Stimulated activated CD8-positive, alpha-beta memory T cell treated with anti-CD3 and anti-CD28 coated beads, Interleukin-4, amount 100 ng/mL, for 1 hour (primary cell): ENCODE data around the gene CSNK2A3.
"Not testable (repeated sequence)": the region's sequence is repeated elsewhere in the genome, so short reads cannot be mapped to it uniquely, and the experiment has no call there.

Source experiments
- DNase-seq, 2 donors: peaks; one replicate each; pipeline ENCODE4 v3.0.0-alpha.2; 2020; ENCODE audit warnings: low read depth in 2 of 2, low spot score in 1 of 2

The CSNK2A3 gene

DNA sequence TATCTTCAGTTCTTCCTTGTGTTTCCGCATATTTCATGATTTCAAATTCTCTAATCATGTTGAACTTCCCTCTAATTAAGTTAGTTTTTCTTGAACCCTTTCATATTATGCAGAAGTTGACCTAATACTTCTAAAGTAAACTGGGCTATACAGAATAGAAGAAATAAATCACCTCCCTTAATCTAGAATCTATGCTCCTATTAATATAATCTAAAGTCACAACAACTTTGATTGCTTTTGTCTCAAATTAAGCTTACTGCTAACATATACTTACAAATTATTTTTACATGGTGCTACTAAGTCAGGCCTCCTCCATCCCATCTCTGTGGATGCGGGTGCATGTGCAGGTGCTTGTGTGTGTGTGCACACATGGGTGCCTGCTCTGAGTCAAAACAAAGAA lies 27.3 kb upstream of the CSNK2A3 start:
- DNase-seq: no peak

DNA sequence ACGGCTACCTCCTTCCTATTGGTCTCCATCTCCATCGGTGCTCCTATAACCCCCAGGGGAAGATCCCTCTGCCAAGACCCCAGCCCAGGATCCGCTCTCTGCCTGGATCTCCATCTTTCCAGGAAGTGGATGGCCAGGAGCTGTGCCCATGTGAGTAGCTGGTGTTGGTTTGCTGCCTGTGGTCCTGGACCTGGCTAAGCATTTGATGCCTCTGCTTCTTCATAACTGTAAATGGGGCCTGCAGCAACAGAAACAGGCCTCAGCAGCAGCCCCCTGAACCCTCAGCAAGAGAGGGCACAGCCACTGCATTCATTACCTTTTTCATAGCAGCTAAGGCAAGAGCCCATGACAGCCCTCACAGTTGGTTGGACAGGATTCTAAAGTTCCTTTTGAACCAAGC lies 26.6 kb upstream of the CSNK2A3 start:
- DNase-seq: no peak

DNA sequence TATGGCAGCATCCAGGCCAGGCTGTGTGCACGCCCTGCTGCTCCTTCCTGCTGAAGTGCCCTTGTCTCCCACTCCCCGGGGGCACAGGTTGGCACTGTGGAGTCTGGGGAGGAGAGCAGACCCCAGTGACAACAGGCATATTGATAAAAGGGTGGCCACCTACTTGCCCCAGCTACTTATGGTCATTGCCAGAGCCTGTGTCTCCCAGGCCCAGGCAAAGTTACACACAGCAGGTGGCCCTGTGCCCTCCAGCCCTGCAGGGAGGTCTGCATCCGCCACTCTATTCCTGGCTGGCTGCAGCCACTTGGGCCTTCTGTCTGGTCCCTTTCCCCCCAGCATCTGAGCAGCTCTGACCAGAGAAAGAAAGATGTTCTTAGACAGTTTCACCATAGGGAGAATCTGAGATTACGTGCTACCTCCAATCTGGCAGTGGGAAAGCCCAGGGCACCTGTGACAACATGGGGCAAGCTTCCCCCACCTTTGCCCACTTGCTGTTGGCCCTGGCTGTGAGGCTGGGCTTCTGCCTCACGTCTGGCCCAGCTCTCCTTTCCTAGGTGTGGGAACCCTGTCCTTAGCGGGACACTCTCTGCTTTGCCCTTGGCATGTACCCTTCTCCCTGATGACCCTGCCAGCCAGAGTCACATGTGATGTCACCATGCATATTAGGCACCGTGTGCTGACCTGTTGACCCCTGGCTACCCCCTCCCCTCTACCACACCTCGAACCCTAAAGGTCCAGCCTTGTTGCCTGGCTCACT lies 25.3 kb upstream of the CSNK2A3 start:
- no peak for DNase-seq

DNA sequence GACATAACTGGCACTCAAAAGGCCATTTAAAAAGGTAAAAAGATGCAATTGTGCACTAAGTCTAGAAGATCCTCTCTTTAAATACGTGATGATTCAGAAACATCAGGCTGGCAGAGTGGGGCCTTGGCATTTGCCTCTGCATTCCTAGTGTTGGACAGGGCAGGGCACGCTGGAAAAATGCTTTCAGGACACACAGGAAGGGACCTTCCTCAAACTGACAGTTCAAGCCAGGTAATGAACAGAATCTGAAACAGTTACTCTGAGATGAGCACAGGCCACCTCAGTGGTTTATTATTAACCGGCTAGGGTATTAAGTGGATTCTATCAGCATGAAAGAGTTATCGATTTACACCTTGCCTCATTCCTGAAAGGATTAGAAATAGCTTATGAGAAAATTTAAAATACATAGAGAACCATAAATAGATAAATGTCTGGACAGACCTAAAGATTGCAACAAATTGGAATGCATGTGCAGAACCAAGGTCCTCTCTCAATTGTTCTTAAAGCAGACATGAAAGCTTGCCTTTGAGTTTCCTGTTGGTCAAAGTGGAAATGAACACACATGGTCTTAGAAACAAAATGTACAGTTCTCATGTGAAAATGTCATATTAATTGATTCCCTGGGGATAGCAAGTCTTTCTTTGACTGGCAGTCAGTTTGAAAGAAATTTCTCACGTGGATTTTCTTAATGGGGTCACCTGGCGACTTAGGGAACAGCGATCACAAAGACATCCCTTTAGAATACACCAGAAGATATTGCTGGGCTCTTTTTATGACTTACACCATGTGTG lies 21.5 kb upstream of the CSNK2A3 start:
- DNase-seq: no peak

DNA sequence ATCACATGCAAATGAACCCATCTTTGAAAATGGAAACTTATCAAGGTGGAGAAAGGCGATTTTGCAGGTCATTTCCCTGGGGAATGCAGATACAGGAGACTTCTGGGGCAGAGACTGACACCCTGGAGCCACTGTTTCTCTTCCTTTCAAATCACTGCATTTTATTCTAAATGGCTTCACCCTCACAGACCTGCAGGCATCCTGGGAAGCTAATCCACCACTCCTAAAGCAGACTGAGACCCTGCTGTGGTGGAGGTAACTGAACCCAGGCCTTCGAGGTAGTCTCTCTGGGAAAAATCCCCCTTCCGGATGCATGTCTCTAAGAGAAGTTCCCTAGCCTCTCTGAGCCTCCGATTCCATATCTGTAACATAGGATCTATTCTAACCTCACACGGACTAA lies 20.9 kb upstream of the CSNK2A3 start:
- no peak for DNase-seq

DNA sequence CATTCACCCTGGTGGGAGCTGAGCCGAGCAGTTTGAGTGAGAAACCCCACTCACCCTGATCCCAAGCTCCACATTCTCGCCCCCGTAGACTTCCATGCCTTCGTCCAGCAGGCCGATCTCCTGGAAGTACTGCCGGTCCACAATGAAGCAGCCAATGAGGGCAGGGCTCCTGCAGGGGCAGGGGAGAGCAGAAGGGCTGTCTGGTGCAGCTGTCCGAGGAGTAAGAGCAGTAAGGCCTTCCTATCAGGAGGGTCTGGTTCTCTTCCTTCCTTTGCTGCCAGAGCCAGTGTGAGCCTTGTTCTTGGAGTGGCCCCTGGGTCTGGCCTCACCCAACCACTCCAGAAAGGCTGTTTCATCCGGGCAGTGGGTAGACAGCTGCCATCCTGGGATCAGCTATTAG lies 19.4 kb upstream of the CSNK2A3 start:
- no peak for DNase-seq

DNA sequence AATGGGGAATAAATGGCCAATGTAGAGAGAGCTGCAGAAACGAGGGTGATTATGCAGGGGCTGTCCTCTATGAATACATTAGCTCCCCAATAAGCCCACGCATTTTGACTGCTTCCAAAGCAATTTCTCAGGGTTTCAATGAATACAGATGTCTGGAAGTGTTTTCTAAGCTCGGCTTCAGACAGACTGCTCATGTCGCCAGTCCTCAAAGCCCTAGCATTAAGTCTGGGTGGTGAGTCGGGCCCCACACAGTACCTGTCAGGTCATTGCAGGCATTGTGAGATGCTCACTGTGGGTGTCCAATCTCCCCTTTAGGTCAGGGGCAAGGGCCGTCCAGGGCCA lies 17.9 kb upstream of the CSNK2A3 start:
- no peak for DNase-seq

DNA sequence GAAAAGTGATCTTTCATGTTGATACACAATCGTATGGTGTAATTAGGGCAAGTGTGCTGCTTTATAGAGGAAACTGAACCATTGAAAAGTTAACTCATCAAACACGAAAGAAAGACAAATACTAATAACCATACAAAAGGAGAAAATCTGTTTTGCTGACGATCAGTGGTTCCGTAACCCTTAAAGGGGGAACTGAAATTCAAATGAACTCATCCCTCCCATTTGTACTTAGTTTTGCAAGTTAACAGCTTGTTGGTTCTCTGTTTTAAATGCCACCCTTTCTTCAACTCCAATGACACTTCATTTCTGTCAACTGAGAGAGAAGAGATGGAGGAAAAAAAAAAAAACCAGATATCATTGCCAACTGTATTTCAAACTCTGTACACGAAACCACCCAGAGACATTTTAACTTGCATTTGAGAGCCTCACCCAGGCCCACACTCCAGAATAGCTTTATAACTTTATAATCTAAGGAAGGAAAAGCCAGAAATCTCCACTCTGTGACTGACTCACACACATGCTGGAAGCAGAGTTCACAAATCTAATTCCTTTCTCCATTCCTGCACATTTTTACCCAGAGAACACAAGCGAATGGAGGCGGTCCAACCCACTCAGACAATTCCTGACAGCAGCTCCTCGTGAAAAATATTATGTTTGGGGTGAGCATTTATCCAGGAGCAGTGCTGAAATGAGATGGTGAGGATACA lies 17.4 kb upstream of the CSNK2A3 start:
- no peak for DNase-seq

DNA sequence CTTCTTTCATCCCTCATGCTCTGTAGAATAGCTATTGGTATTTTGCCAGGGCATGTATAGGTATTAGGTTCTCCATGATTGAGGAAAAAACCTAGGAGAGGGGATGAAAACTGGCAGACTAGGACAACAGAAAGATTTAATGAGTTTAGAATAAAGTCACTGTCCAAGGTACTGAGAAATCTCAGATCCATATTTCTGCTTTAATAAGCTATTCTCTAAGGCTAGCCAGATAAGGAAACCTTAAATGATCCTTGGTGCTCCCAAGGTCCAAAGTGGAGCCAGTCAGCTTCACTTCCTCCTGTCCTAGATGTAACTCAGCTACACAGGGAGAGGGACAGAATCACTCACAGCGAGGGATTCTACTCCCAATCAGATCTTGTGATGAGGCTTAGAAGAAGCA lies 13.7 kb upstream of the CSNK2A3 start:
- DNase-seq: no peak

DNA sequence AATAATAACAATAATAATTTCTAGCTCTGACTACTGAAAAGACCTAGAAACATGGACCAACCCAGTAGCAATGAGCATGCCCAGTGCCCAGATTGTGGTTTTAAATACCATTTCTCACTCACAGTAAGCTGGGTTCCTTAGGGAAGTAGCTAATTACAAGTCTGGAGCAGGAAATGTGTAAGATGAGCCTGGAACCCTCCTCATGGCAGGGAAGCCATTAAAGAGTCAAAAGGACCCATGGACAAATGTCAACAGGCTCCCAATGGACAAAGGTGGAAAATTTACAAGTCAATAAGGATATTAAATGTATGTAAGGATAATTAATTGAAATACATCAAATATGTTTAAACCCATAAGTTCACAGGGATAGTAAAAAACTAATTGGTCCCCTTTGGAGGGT lies 10.6 kb upstream of the CSNK2A3 start:
- no peak for DNase-seq

DNA sequence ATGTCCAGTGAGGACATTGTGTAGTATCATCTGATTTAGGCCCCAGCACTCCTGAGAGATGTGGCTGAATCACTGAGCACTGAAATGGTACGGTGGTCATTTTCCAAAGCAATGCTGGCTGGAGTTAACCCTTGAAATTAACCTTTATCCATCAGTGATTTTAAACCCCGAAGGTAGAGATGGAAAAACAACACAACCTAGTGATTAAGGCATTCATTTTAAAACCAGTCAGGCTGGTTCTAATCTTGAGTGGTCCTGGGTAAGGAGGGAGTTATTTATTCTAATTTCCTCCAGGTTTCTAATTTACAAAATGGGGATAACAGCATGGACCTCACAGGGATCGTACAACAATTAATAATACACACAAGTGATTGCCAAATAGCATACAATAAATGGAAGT lies 6.6 kb upstream of the CSNK2A3 start:
- DNase-seq: no peak

DNA sequence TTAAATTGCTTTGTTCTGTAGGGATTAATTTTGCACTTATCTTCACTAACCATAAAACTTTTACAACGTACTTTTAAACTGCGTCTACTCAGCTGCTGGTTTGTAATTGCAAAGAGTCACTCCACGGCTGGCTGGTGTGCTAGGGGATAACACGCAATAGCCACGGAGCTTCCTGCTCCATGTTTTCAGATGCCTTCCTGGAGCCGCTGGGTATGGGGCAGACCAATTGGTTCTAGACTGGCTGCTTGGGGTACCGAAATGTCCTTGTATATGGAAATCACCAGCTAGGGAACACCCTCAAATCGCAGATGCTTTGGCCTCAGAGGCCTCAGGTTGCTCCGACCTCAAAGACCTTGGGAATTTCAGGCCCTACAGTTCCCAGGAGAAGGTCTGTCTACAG lies 3.8 kb upstream of the CSNK2A3 start:
- no peak for DNase-seq

DNA sequence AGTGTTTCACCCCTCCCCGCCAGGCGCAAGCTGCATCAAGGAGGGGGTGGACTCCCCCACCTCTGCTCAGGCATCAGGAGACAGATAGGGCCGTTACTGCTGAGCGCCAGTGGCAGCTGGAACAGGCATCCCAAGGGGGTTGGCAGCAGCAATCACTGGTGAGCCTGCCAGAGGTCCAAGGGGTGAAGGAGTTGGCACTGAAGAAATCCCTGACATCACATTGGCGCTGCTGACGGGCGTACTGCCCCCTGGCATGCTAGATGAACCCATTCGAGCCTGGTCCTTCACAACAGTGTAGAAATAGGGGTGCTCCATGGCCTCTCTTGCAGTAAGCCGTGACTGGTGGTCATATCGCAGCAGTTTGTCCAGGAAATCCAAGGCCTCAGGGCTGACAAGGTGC lies 1.2 kb downstream of the CSNK2A3 start:
- not testable (repeated sequence) for DNase-seq

DNA sequence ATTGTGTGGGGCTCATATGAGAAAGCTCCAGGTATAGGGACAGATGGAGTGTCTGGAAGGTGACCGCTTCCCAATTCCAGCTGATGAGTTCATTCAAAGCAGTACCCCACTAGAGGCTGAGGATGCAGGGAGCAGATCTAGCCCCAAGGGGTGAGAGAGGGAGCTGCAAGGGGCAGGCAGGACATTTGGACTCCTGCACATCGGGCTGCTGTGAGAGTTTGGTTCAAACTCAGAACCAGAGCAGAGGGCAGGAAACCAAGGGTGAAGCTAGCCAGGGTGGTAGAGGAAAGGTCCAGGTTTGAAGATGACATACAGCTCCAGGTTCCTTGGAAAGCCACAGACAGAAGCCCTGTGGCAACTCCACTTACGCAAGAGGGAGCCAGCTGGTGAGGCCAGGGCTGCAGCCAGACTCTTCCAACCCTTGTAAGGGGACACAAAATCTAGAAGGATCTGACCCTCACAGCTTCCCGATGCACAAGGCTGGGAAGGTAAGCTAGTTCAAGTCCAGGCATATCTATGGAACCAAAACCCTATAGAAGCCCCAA lies 1.9 kb downstream of the CSNK2A3 start:
- DNase-seq: no peak

DNA sequence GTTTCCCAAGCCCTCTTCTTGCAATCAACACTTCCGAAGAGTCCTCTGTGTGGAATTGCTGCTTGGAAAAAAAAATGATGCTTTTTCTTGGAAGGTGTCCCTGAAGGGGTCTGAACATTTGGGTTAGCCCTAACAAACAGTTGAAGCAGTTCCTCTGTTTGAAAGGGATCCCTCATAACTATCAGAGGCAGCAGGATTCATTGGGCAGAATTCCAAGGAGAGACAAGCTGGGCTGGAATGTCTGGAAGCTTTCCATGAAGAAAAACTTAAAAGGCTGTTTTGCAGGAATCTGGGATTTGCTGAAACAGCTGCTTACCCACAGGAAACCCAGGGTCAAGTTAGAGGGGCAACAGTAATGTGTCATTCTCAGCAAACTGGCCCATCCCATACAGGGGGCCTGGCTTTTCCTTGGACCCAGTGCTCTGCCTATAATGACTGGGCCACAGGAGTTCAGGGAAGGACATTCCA lies 3.1 kb downstream of the CSNK2A3 start:
- DNase-seq: no peak

DNA sequence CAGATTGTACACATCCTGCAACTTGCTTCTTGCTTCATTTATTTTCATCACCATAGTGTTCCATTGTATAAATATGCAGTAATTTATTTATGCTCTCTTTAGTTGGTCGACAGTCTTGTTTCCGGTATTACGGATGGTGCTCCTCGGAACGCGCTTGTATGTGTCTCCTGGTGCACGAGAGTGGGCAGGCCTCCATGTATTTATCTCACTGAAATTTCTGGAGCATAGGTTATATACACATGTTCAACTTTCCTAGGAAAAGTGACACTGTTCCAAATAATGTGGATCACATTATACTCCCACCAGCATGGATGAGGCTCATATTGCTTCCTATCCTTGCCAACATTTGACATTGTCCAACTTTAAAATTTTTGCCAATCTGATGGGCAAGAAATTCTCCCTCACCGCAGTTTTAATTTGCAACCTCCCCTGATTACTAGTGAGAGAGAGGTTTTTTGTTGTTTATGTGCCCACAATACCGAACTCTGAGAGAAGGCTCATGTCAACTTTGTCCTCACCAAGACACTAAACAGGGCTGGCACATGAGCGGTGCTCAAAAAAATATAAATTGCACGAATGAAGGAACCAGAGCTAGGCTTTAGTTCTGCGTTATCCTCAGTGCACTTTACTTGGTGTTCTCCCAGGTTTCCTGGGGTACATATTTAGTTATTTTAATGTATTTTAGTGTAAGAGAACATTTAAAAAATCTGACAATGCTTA lies 3.8 kb downstream of the CSNK2A3 start:
- no peak for DNase-seq

DNA sequence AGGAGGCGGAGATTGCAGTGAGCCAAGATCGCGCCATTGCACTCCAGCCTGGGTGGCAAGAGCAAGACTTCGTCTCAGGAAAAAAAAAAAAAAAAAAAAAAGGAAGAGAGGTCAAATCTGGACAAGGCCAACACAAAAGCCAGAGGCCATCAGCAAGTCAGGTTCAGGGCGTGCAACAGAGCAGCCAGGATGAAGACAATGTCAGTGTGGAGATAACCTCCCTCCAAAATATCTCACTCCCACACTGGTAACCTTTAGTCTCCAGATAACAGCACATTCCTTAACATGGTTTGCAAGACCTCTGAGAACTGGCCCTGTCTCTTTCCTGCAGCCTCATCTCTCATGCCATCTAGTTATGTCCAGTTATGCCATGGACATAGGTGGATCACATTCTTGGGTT lies 4.7 kb downstream of the CSNK2A3 start:
- DNase-seq: no peak

DNA sequence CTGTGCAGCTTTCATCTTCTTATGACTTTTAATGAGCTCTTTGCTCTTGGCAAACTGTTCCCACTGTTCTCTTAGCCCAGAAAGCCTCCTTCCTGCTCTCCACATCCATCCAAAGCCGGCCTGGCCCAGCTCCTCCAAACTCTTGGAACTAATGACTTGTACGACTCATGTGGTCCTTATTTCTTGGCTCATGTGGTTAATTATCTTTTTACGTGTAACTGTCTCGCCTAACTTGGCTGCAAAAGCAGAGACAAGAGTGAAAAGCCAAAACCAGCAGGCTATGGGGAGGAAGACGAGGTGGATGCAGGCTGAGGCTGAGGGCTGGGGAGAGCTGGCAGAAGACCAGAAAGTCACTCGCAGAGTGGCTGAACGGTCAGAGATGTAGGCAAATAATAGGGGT lies 5.5 kb downstream of the CSNK2A3 start:
- no peak for DNase-seq

DNA sequence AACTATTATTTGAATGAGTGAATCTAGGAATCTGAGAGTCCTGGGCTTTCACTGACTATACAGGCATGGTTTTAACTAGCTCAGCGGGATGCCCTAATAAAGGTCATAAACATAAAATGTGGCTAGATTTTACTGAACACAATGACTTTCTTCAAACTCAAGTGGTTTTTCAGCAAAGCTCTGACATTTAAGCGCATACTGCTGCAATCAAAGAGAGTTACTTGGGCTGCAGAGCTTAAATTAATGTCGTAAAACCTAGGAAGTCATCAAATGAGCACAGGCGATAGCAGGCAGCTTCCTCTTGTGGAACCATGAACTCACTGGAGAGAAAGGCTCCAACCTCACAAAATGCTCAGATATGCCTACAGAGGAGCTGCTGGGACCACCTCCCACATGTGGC lies 6.7 kb downstream of the CSNK2A3 start:
- DNase-seq: no peak

DNA sequence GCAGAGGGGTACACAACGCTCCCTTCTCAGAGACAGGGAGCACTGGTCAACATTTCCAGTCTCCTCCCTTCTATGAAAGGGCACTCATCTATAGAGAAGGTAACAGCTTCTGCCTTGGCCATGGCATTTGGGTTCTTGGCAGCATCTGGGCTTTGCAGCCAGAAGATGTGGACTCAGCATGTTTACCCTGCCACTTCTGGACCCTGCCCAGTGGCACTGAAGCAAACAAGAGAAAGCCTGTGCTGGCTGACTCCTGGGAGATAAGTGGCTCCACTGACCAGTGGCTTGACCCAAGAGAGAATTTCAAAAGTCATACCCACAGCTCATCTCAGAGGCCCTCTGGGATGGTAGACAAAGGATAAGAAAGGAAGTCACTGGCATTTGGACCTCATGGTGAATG lies 8.0 kb downstream of the CSNK2A3 start:
- no peak for DNase-seq

DNA sequence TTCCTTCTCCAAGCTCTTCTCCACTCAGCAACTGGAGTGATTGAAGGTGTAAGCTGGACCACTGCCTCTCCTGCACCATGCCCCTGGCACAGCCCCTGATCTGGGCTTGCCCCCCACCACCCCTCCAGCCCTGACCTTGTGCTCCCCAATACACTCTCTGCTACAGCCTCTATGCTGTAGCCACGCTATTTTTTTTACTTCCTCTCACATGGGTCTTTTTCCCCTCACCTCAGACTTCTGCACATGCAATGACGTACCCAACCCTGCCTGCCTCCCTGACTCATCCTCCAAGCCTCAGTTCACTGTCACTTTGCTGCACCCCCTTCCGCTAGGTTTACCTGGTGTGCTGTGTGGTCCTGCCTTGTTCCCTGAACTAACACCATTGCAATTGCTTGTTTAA lies 9.0 kb downstream of the CSNK2A3 start:
- no peak for DNase-seq
